DMS53 (cell line): ENCODE results near the gene SCT.
A peak's percentile ranks its signal among the peaks of the same experiment; 100 is the strongest.
"Not testable (repeated sequence)": the region's sequence is repeated elsewhere in the genome, so short reads cannot be mapped to it uniquely, and the experiment has no call there.

Experiments
- DNase-seq: peaks from one replicate; lab custom pipeline; 2025; lab: John Stamatoyannopoulos, UW

SCT gene, protein sequence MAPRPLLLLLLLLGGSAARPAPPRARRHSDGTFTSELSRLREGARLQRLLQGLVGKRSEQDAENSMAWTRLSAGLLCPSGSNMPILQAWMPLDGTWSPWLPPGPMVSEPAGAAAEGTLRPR

DNA sequence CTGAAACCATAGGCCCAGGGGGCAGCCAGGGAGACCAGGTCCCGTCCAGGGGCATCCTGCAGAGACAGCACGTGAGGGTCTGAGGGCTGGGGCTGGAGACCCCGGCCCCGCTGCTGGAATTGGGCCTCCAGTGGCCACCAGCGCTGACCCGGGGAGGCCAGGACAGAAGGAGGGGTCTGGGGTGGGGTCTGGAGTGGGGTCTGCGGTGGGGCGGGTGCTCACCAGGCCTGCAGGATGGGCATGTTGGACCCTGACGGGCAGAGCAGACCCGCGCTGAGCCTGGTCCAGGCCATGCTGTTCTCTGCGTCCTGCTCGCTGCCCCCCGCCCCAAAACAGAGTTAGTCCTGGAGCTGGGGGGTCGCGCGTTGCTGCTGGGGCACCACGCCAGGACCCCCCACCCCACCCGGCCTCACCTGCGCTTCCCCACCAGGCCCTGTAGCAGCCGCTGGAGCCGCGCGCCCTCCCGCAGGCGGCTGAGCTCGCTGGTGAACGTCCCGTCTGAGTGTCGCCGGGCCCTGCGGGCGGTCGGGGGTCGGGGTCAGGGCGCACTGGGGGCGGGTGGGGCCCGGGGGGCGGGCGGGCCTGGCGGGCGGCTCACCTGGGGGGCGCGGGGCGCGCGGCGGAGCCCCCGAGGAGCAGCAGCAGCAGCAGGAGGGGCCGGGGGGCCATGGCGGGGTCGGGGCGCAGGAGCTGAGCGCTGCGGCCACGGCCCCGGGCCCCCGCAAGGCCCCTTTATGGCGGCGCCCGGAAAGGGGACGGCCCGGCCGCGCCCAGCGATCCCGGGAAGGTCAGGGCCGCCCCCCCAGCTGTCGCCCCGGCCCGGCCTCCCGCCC, at the start of gene SCT:
Gene SCT (minus strand): TSS at position 707 of the 833 bp plus-strand sequence. CDS start 38 bp downstream, at position 669.
- DNase-seq, result no peak

DNA sequence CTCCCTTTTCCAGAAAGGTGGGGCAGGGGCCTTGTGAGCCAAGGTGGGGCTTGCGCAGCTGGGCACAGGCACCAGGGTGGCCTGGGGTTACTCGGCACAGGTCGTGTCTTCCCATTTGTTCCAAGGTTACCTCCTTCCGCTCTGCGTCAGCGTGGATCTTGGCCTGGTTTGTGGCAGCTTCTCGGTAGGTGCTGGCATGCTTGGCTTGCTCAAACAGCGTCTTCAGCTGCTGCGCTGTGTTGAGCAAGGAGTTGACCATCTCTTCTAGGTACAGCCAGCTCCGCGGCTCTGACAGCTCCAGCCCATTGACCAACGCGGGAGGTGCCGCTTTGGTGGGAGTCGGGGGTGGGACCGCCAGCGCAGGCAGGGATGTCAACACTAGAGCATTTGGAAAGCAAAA, 47.4 kb upstream of the SCT start:
- DNase-seq, result no peak

DNA sequence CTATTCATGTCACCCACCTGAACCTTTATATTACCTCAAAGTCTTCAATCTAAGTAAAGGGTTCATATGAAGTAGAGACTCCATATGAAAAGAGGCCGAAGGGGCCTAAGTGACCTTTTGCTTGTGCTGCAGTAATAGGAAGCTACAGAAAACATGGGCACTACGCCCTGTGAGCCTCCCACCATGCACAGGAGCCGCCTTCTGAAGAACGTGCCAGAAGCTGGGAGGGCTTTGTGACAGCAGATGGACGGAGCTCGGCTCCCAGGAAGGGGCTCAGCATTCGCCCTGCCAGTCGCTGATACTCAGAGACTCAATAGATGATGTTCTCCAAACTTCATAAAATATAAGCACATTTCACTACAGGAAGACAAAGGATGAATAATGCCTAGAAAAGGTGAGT, 46.9 kb upstream of the SCT start:
- DNase-seq, result no peak

DNA sequence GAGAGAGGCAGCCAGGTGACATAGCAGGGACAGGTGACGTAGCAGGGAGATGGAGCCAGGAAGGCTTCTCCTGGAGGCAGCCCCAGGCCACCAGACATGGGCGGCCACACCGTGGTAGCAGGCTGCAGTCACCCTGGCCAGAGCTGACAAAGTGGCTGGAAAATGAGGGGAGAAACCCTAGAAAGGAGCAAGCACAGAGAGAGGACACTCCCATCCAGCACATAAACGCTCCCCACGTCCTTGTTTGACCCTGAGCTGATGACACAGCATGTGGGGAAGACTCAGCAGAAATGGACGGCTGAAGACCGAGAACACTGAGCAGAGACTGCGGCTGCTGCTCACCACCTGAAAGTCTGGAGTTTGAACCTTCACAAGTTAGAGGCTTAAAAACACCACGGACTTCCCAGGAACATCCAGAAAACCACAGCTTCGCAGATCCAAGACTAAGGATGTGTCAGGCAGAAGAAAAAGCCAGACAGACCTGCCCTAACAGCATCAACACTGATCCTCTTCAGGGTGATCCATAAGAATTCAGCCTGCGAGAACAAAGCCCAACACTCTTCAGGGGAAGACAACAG, 38.8 kb upstream of the SCT start:
- no peak for DNase-seq

DNA sequence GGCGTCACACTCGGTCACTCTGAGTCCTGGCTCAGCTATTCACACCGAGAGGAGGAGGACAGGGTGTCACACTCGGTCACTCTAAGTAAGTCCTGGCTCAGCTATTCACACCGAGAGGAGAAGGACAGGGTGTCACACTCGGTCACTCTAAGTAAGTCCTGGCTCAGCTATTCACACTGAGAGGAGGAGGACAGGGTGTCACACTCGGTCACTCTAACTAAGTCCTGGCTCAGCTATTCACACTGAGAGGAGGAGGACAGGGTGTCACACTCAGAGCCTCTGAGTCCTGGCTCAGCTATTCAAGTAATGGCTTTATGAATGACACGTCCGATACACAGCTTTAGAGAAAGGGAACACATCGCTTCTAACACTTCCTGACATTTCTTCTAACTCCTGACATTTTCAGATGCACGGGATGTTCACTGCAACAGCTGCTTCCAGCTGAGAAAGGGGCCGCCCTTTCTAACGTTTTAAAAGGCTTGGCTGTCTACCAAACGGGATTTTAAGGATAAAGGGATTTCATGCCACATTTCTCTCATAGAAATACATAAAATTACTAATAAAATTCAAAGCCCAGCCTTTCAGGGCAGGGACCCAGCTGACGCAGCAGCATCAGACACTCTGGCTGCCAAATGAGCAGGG, 38.2 kb upstream of the SCT start:
- no peak for DNase-seq

DNA sequence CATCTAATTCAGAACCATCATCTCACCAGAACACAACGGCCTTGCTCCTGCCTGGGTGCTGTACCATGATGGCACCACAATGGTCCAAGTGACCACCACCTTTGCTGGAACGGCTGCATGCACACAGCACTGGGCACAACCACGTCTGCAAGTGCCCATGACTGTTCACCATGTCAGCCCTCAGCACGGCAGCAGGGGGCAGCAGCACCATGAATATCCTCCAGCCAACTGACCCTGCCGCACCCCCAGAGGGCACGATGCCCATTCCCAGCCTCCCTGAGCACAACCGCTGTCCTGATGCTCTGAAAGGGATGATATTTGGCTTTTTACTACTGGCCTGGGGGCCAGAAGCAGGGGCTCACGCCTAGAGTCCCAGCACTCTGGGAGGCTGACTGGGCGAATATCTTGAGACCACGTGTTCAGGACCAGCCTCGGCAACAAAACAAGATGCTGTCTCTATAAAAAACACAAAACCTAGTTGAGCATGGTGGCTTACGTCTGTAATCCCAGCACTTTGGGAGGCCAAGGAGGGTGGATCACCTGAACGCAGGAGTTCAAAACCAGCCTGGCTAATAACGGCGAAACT, 35.8 kb upstream of the SCT start:
- DNase-seq, result peak; percentile 80

DNA sequence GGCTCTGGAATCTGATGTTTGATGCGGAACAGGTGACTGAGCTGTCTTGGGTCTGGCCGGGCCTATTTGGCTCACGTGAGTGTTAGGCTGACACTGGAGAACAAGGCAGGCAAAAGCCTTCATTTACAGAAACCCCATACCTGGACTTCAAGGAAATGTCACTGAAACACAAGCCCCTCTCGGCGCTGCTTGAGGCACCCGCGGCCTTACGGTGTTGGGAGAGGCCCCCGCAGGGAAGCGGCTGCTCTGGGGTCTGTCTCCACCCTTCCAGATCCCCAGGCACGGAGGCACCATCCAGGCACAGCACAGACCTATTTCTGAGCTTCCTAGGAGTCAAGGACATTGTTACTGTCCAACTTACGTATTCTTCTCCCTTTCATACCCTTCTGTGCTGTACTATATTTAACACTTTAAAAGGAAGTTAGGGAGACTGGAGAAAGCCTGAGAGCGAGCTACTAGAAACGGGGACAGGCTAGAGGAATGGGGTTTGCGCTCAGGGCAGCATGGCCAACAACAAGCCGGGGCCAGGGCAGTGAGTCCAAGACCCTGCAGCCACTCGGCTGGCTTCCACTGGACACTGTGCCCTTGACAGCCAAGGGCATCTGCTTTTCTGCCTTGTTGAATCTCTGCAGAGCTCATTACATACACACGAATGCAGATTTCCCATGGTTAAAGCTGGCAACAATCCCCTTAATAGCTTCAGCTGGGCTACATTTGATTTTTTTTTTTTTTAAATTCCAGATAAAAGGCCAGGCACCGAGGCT, 33.9 kb upstream of the SCT start:
- no peak for DNase-seq

DNA sequence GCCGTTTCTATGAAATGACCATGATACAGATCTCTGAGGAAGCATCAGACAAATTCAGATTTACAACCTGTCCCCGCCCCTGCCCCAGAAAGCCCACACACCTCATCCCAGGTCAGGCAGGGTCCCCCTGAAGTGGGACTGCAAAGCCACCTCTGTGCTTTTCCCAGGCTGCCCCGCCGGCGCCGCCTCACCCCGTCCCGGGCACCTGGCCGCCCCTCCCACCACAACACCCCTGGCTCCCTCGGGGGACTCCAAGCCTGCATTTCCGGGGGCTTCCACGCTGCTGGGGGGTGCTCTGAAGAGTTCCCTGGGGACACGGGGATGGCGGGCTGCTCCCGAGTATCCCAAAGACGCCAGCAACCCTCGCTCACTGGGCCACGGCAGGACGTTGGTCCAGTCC, 33.3 kb upstream of the SCT start:
- no peak for DNase-seq

DNA sequence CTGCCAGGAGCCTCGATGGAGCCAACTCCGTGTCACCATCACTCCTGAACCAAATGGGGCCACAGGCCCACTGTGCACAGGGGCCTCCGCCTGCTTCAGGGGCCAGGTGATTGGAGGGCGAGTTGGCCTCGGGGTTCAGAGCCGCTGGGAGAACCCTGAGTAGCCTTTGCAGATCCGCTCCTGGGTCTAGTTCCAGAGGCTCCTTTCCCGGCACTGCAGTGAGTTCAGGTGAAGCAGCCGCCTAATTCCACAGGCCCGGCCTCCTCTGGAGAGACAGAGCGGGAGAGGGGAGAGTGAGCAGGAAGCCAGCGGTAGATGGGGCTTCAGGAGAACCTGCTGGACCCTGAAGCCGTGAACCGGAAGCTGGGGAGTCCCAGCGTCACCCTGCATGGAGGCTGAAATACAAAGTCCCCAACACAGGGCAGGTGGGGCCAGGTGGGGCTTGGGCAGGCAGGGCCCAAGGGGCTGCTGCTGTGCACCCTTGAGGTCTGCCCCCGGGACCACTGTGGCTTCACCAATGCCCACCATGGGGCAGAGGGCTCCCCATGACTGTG, 32.6 kb upstream of the SCT start:
- DNase-seq, result no peak

DNA sequence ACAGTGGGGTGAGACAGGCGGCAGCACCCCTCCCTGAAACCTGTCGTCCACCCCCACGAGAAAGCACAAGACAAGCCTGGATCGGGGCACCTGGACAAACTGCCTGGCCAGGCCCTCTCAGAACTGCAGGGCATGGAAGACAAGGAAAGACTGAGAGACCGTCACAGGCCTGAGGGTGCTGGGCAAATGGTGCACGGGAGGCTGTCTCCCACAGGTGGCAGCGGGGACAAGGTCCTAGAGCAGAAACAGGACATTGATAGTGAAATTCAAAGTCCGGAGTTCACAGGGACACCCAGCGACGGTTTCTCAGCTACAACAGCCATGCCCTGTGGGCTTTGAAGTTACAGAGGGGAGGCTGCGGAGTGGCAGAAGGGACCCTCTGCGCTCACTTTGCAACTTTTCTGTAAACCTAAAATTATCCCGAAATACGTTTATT, 30.7 kb upstream of the SCT start:
- no peak for DNase-seq

DNA sequence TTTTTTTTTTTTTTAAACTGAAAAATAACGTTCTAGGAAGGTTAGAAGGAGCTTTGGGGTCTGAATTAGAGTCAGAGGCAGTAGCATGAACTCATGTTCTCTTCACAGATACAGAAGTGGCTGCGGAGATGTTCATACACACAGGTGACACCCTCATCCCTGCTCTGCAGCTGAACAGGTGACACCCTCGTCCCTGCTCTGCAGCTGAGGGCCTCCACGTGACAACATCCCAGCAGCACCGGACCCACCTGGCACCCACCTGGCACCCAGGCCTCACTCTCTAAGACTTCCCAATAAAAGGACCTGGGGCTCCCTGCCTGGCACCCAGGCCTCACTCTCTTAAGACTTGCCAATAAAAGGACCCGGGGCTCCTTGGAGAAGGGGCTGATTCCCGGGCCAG, 29.9 kb upstream of the SCT start:
- DNase-seq, result no peak

DNA sequence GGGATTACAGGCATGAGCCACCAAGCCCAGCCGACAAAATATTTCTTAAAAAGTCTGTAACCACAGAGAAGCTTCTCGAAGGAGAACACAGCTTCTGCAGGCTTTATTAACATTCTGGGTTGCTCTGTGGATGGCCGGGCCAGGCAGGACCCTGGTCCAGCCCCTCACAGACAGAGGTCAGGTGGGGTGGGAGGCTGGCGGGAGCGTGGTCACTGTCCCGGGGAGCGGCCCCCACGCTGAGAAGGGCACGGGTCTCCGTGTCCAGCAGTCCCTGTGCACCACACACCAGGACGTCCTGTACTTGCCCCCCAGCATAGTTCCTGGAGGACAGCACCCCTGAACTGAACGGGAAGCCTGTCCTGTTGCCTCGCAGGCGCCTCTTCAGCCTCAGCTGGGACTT, 29.4 kb upstream of the SCT start:
- DNase-seq, result no peak

DNA sequence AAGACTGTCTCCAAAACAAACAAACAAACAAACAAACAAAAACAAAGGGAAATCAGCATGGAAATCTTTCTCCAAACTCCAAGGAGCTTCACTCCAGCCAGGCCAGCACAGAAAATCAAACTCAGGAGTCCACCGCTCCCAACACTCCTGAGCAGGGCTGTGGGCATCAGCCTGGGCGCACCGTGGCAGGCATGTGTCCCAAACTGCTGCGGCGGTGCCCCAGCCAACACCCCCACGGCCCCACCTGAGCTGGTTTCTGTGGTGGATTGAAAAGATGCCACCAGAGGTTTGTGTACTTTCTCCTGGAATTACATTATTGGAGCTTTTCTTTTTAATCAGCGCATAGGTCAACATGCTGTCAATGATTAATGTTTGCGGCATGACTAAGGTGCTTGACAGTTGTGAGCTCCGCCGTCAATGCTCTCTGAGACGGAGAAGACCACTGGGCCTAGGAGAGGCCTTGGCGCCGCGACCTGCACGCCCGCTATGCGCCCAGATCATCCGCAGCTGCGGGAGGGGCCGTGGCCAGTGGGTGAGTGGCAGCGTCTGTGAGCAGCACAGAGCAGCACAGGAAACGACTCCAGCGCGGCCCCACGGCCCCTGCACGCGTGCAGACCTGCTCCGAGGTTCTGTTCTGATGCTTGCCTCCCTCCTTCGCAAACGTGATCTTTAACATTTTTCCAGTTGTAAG, 28.2 kb upstream of the SCT start:
- DNase-seq, result peak; percentile 93

DNA sequence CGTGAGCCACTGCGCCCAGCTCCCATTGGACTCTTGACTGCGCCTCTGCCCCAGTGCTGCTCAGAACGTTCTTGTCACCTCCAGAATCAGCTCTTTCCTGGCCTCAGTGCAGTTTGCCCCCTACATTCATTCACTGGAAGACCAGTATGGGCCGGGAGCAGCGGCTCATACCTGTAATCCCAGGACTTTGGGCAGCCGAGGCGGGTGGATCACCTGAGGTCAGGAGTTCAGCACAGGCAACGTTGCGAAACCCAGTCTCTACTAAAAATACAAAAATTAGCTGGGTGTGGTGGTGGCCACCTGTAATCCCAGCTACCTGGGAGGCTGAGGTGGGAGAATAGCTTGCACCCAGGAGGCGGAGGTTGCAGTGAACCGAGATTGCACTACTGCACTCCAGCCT, 27.5 kb upstream of the SCT start:
- not testable (repeated sequence) for DNase-seq

DNA sequence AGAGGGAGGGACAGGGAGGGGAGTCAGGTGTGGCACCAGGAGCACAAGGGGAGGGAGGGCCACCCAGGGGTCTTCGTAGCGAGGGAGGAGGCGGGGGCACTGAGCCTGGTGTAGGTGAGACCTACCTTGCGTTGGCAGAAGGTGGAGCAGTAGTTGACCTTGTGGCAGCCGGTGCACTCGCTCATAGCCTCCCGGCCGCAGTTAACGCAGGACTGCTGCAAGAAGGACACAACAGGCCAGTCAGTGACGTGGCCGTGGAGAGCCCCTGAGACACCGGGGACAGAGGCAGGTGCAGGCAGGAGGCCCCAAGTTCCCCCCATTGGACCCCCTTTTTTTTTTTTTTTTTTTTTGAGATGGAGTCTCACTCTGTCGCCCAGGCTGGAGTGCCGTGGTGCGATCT, 26.9 kb upstream of the SCT start:
- no peak for DNase-seq

DNA sequence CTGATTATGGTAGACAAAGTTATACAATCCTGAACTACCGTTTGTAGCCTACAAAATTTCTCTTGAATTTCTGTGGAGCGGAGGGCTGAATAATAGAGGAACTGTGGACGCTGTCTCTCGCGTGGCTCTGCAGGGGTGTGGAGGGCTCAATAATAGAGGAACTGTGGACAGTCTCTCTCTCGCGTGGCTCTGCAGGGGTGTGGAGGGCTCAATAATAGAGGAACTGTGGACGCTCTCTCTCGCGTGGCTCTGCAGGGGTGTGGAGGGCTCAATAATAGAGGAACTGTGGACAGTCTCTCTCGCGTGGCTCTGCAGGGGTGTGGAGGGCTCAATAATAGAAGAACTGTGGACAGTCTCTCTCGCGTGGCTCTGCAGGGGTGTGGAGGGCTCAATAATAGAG, 26.2 kb upstream of the SCT start:
- DNase-seq, result not testable (repeated sequence)

DNA sequence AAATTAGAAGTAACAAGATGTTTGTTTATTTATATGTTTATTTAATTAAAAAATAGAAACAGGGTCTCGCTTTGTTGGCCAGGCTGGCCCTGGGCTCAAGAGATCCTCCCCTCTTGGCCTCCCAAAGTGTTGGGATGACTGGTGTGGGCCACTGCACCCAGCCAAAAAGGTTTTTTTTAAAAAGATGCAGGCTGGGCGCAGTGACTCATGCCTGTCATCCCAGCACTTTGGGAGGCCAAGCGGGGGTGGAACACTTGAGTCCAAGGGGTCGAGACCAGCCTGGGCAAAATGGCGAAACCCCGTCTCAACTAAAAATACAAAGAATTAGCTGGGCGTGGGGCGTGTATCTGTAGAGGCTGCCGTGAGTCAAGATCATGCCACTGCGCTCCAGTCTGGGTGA, 23.5 kb upstream of the SCT start:
- no peak for DNase-seq

DNA sequence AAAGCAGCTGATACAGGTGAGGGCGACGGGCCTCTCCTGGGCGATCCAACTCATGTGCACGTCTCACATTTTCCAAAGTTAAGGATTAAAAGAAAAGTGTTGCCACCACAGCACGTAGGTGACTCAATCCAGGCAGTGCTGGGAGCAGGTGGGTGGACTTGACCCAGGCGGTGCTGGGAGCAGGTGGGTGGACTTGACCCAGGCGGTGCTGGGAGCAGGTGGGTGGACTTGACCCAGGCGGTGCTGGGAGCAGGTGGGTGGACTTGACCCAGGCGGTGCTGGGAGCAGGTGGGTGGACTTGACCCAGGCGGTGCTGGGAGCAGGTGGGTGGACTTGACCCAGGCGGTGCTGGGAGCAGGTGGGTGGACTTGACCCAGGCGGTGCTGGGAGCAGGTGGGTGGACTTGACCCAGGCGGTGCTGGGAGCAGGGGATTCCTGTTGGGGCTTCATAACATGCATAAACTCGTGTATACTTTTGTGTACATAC, 20.7 kb upstream of the SCT start:
- DNase-seq, result not testable (repeated sequence)

DNA sequence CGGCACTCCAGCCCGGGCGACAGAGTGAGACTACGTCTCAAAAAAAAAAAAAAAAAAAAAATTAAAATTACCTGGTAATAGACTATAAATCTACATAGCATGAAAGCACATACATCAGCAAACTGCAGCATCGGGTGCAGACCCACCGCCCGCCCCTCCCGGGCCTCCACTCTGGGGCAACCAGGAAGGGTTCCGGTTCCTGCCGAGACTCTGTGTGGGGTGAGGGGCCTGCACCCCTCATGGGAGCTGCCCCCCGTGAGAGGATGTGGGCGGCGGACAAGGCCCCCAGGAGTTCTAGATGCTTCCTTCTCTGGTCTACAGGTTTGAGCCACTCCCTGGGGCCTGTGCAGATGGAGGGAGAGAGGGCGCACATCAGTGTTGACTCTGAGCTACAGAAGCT, 19.2 kb upstream of the SCT start:
- no peak for DNase-seq

DNA sequence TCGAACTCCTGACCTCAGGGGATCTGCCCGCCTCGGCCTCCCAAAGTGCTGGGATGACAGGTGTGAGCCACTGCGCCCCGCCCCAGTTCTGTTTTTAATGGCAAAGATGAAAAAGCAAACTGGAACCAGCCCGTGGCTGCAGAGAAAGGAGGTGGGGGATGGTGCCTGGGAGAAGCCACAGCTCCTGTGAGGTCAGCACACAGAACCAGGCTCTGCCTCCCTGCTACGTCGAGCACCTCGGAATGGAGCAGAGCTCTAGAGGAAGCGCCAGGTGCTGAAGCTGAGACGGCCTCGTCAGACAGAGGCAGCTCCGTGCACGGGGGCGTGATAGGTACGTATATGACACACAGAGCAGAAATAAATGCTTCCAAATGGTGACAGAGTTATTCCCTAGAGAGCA, 18.6 kb upstream of the SCT start:
- DNase-seq, result no peak
